Nasal cavity respiratory epithelium epithelial cell of viscerocranial mucosa (primary cell): ENCODE measurements around the gene SERPINA7. TPM values are rescaled to one million over a fixed set of nuclear protein-coding genes. Genes with fewer than 3 reads are reported as not detected.

Experiments
- total RNA-seq: library from RNA; depleted of rRNA; stranded (reverse); fragments of >200 nt; gene quantifications from 2 replicates; pipeline ENCODE4 v1.2.3, GENCODE V29; 2014

Gene SERPINA7
- not detected in 2 replicates for total RNA-seq

GRCh38 chrX:106038625-106039024 lies at the start of gene SERPINA7:
TSS of gene SERPINA7 (minus strand) at chrX:106038727. CDS start at chrX:106037058, 1,669 bp downstream.

Other genes starting within 250 kb of the SERPINA7 start
- gene NRK, start 216.2 kb downstream of the SERPINA7 start, total RNA-seq, result under 0.01 TPM in 1 of 2 replicates, not detected in the other
- gene PWWP3B, start 129.6 kb upstream of the SERPINA7 start, total RNA-seq, result under 0.01 and 0.43 TPM in 2 replicates